WTC11 (cell line): Measurements from ENCODE around the gene SETD1B. TPM values are rescaled to one million over a fixed set of nuclear protein-coding genes. Genes with fewer than 3 reads are reported as not detected.

Experiments used
- ATAC-seq: fragments of 200-7000 bp; cut with Tn5 transposase; 2 replicates; pipeline ENCODE4 v1.10.0; 2021; ENCODE audit warnings: mild to moderate bottlenecking, moderate library complexity
- CTCF ChIA-PET: fragments of 300-600 bp; sonication (Branson Sonifier 250); formaldehyde crosslinking; loops from one replicate; lab custom pipeline; 2021; ENCODE audit warnings: antibody characterized with exemption; lab: Charles Lee
- POLR2A ChIA-PET: fragments of 350-600 bp; sonication (Branson Sonifier 250); formaldehyde crosslinking; loops from one replicate; lab custom pipeline; 2021; ENCODE audit warnings: antibody characterized with exemption; lab: Charles Lee
- DNase-seq: peaks from one replicate; pipeline ENCODE4 v3.0.0; 2021; ENCODE audit warnings: low spot score
- H3K27ac Mint-ChIP-seq: 2 replicates; pipeline ENCODE4 v1.8.0; 2021; ENCODE audit warnings: mixed read lengths
- H3K27me3 Mint-ChIP-seq: 2 replicates; pipeline ENCODE4 v1.8.0; 2021; ENCODE audit warnings: low read depth, mild to moderate bottlenecking, moderate library complexity, mixed read lengths
- H3K36me3 Mint-ChIP-seq: 2 replicates; pipeline ENCODE4 v1.8.0; 2021; ENCODE audit warnings: mixed read lengths
- H3K4me1 Mint-ChIP-seq: 2 replicates; pipeline ENCODE4 v1.8.0; 2022; ENCODE audit warnings: mixed read lengths
- H3K4me3 Mint-ChIP-seq: 2 replicates; pipeline ENCODE4 v1.8.0; 2021; ENCODE audit warnings: mild to moderate bottlenecking, moderate library complexity, mixed read lengths
- H3K9me3 Mint-ChIP-seq: 2 replicates; pipeline ENCODE4 v1.8.0; 2021; ENCODE audit warnings: mixed read lengths
- FOXK1 ChIP-seq: sonication (generic); formaldehyde crosslinking; IDR thresholded peaks from 2 replicates; pipeline ENCODE4 v1.8.0; 2022; ENCODE audit warnings: mild to moderate bottlenecking, moderate library complexity, missing genetic modification reagents
- HMGA2 ChIP-seq: fragments of 250-450 bp; sonication (Bioruptor Pico); IDR thresholded peaks from 2 replicates; pipeline ENCODE4 v1.4.0; 2021; ENCODE audit warnings: mild to moderate bottlenecking, moderate library complexity
- IRF2 ChIP-seq: sonication (generic); formaldehyde crosslinking; IDR thresholded peaks from 2 replicates; pipeline ENCODE4 v1.8.0; 2022; ENCODE audit warnings: low read depth, missing genetic modification reagents, borderline replicate concordance
- NFATC4 ChIP-seq: fragments of 250-450 bp; sonication (Bioruptor Pico); IDR thresholded peaks from 2 replicates; pipeline ENCODE4 v1.9.0; 2021; ENCODE audit warnings: mild to moderate bottlenecking
- OVOL2 ChIP-seq: fragments of 250-450 bp; sonication (Bioruptor Pico); IDR thresholded peaks from 2 replicates; pipeline ENCODE4 v1.9.0; 2021; ENCODE audit warnings: mild to moderate bottlenecking, borderline replicate concordance
- ZBTB21 ChIP-seq: sonication (generic); formaldehyde crosslinking; IDR thresholded peaks from 2 replicates; pipeline ENCODE4 v1.8.1; 2023; ENCODE audit warnings: mild to moderate bottlenecking, missing genetic modification reagents, borderline replicate concordance
- ZNF263 ChIP-seq: sonication (generic); formaldehyde crosslinking; IDR thresholded peaks from 2 replicates; pipeline ENCODE4 v1.8.1; 2022; ENCODE audit warnings: low read depth, mild to moderate bottlenecking, moderate library complexity, missing genetic modification reagents
- ZNF396 ChIP-seq: fragments of 250-450 bp; sonication (Bioruptor Pico); IDR thresholded peaks from 2 replicates; pipeline ENCODE4 v1.8.0; 2021; ENCODE audit warnings: mild to moderate bottlenecking, moderate library complexity, borderline replicate concordance
- total RNA-seq: library from RNA; stranded (reverse); gene quantifications from 3 replicates; pipeline ENCODE4 v1.2.3, GENCODE V29; 2021
- TF ChIP-seq, protein P1 (sequence below): sonication (generic); formaldehyde crosslinking; IDR thresholded peaks from 2 replicates; pipeline ENCODE4 v1.8.1; 2022; ENCODE audit warnings: low read depth, mild to moderate bottlenecking, moderate library complexity, missing genetic modification reagents, borderline replicate concordance
- TF ChIP-seq, protein P2 (sequence below): sonication (generic); formaldehyde crosslinking; IDR thresholded peaks from 2 replicates; pipeline ENCODE4 v1.8.0; 2022; ENCODE audit warnings: mild to moderate bottlenecking, missing genetic modification reagents
- TF ChIP-seq, protein P3 (sequence below): sonication (generic); formaldehyde crosslinking; IDR thresholded peaks from 2 replicates; pipeline ENCODE4 v1.8.0; 2022; ENCODE audit warnings: mild to moderate bottlenecking, missing genetic modification reagents
- TF ChIP-seq, protein P4 (sequence below): fragments of 250-450 bp; sonication (Bioruptor Pico); IDR thresholded peaks from 2 replicates; pipeline ENCODE4 v1.9.0; 2021; ENCODE audit warnings: mild to moderate bottlenecking
- TF ChIP-seq, protein P5 (sequence below): sonication (generic); formaldehyde crosslinking; IDR thresholded peaks from 2 replicates; pipeline ENCODE4 v1.8.0; 2022; ENCODE audit warnings: missing genetic modification reagents
- TF ChIP-seq, protein P6 (sequence below): sonication (generic); formaldehyde crosslinking; IDR thresholded peaks from 2 replicates; pipeline ENCODE4 v1.8.0; 2023; ENCODE audit warnings: missing genetic modification reagents, mild to moderate bottlenecking, borderline replicate concordance
- TF ChIP-seq, protein P7 (sequence below): fragments of 250-450 bp; sonication (Bioruptor Pico); conservative IDR thresholded peaks from 2 replicates; pipeline ENCODE4 v1.9.0; 2021; ENCODE audit warnings: mild to moderate bottlenecking

SETD1B gene
- total RNA-seq, 1 experiment from 2014 or later: 19.5 TPM

DNA sequence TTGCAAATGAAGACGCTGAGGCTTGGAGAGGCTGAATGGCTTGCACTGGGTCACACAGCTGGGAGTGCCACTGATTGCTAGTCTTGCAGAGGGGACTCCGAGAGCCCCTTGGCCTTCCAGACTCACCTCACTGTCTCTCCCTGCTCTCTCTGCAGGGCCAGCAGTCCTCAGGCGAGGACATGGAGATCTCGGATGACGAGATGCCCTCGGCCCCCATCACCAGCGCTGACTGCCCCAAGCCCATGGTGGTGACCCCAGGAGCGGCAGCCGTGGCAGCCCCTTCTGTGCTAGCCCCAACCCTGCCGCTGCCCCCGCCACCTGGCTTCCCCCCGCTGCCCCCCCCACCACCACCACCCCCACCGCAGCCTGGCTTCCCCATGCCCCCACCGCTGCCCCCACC lies 10.1 kb downstream of the SETD1B start (continued):
- TF ChIP-seq, protein P1, sequence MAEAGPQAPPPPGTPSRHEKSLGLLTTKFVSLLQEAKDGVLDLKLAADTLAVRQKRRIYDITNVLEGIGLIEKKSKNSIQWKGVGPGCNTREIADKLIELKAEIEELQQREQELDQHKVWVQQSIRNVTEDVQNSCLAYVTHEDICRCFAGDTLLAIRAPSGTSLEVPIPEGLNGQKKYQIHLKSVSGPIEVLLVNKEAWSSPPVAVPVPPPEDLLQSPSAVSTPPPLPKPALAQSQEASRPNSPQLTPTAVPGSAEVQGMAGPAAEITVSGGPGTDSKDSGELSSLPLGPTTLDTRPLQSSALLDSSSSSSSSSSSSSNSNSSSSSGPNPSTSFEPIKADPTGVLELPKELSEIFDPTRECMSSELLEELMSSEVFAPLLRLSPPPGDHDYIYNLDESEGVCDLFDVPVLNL (CRISPR knock-in tag): no peak
- TF ChIP-seq OVOL2: no peak
- TF ChIP-seq ZBTB21 (CRISPR knock-in tag): no peak
- TF ChIP-seq, protein P2, sequence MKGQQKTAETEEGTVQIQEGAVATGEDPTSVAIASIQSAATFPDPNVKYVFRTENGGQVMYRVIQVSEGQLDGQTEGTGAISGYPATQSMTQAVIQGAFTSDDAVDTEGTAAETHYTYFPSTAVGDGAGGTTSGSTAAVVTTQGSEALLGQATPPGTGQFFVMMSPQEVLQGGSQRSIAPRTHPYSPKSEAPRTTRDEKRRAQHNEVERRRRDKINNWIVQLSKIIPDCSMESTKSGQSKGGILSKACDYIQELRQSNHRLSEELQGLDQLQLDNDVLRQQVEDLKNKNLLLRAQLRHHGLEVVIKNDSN (CRISPR knock-in tag): no peak
- TF ChIP-seq, protein P3, sequence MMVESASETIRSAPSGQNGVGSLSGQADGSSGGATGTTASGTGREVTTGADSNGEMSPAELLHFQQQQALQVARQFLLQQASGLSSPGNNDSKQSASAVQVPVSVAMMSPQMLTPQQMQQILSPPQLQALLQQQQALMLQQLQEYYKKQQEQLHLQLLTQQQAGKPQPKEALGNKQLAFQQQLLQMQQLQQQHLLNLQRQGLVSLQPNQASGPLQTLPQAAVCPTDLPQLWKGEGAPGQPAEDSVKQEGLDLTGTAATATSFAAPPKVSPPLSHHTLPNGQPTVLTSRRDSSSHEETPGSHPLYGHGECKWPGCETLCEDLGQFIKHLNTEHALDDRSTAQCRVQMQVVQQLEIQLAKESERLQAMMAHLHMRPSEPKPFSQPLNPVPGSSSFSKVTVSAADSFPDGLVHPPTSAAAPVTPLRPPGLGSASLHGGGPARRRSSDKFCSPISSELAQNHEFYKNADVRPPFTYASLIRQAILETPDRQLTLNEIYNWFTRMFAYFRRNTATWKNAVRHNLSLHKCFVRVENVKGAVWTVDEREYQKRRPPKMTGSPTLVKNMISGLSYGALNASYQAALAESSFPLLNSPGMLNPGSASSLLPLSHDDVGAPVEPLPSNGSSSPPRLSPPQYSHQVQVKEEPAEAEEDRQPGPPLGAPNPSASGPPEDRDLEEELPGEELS (CRISPR knock-in tag): no peak
- TF ChIP-seq, protein P4, sequence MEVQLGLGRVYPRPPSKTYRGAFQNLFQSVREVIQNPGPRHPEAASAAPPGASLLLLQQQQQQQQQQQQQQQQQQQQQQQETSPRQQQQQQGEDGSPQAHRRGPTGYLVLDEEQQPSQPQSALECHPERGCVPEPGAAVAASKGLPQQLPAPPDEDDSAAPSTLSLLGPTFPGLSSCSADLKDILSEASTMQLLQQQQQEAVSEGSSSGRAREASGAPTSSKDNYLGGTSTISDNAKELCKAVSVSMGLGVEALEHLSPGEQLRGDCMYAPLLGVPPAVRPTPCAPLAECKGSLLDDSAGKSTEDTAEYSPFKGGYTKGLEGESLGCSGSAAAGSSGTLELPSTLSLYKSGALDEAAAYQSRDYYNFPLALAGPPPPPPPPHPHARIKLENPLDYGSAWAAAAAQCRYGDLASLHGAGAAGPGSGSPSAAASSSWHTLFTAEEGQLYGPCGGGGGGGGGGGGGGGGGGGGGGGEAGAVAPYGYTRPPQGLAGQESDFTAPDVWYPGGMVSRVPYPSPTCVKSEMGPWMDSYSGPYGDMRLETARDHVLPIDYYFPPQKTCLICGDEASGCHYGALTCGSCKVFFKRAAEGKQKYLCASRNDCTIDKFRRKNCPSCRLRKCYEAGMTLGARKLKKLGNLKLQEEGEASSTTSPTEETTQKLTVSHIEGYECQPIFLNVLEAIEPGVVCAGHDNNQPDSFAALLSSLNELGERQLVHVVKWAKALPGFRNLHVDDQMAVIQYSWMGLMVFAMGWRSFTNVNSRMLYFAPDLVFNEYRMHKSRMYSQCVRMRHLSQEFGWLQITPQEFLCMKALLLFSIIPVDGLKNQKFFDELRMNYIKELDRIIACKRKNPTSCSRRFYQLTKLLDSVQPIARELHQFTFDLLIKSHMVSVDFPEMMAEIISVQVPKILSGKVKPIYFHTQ (CRISPR knock-in tag): no peak
- TF ChIP-seq, protein P5, sequence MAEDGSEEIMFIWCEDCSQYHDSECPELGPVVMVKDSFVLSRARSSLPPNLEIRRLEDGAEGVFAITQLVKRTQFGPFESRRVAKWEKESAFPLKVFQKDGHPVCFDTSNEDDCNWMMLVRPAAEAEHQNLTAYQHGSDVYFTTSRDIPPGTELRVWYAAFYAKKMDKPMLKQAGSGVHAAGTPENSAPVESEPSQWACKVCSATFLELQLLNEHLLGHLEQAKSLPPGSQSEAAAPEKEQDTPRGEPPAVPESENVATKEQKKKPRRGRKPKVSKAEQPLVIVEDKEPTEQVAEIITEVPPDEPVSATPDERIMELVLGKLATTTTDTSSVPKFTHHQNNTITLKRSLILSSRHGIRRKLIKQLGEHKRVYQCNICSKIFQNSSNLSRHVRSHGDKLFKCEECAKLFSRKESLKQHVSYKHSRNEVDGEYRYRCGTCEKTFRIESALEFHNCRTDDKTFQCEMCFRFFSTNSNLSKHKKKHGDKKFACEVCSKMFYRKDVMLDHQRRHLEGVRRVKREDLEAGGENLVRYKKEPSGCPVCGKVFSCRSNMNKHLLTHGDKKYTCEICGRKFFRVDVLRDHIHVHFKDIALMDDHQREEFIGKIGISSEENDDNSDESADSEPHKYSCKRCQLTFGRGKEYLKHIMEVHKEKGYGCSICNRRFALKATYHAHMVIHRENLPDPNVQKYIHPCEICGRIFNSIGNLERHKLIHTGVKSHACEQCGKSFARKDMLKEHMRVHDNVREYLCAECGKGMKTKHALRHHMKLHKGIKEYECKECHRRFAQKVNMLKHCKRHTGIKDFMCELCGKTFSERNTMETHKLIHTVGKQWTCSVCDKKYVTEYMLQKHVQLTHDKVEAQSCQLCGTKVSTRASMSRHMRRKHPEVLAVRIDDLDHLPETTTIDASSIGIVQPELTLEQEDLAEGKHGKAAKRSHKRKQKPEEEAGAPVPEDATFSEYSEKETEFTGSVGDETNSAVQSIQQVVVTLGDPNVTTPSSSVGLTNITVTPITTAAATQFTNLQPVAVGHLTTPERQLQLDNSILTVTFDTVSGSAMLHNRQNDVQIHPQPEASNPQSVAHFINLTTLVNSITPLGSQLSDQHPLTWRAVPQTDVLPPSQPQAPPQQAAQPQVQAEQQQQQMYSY (CRISPR knock-in tag): no peak
- TF ChIP-seq FOXK1: no peak

DNA sequence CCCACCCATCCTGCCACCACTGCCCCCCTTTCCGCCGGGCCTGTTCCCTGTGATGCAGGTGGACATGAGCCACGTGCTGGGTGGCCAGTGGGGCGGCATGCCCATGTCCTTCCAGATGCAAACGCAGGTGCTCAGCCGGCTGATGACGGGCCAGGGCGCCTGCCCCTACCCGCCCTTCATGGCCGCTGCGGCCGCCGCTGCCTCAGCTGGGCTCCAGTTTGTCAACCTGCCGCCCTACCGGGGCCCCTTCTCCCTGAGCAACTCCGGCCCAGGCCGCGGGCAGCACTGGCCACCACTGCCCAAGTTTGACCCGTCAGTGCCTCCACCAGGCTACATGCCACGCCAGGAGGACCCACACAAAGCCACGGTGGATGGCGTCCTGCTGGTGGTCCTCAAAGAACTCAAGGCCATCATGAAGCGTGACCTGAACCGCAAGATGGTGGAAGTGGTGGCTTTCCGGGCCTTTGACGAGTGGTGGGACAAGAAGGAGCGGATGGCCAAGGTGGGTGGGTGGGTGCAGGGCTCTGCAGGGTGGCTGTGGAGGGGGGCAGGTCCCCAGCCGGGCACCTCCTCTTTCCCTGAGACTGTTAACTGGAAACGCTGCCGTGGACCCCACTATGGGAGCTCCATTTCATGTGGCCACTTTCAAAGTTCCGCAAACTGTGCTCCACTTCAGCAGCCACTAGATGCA lies 10.8 kb downstream of the SETD1B start:
- ChIA-PET POLR2A (interaction anchor here (0.6 to 1.2 kb wide), 2 partner anchors 13 to 453 kb away, joined by 3 read pairs; no protein-coding TSS in a partner anchor), CTCF (interaction anchor here (0.9 to 2.0 kb wide), 2 partner anchors 13 to 19 kb away, joined by 3 to 4 read pairs; no protein-coding TSS in a partner anchor)
- TF ChIP-seq, protein P6, sequence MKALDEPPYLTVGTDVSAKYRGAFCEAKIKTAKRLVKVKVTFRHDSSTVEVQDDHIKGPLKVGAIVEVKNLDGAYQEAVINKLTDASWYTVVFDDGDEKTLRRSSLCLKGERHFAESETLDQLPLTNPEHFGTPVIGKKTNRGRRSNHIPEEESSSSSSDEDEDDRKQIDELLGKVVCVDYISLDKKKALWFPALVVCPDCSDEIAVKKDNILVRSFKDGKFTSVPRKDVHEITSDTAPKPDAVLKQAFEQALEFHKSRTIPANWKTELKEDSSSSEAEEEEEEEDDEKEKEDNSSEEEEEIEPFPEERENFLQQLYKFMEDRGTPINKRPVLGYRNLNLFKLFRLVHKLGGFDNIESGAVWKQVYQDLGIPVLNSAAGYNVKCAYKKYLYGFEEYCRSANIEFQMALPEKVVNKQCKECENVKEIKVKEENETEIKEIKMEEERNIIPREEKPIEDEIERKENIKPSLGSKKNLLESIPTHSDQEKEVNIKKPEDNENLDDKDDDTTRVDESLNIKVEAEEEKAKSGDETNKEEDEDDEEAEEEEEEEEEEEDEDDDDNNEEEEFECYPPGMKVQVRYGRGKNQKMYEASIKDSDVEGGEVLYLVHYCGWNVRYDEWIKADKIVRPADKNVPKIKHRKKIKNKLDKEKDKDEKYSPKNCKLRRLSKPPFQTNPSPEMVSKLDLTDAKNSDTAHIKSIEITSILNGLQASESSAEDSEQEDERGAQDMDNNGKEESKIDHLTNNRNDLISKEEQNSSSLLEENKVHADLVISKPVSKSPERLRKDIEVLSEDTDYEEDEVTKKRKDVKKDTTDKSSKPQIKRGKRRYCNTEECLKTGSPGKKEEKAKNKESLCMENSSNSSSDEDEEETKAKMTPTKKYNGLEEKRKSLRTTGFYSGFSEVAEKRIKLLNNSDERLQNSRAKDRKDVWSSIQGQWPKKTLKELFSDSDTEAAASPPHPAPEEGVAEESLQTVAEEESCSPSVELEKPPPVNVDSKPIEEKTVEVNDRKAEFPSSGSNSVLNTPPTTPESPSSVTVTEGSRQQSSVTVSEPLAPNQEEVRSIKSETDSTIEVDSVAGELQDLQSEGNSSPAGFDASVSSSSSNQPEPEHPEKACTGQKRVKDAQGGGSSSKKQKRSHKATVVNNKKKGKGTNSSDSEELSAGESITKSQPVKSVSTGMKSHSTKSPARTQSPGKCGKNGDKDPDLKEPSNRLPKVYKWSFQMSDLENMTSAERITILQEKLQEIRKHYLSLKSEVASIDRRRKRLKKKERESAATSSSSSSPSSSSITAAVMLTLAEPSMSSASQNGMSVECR: no peak
- TF ChIP-seq IRF2 (CRISPR knock-in tag) (no peak), HMGA2 (CRISPR knock-in tag) (no peak), NFATC4 (CRISPR knock-in tag) (no peak), ZNF263 (CRISPR knock-in tag) (no peak), ZNF396 (CRISPR knock-in tag) (no peak)
- TF ChIP-seq, protein P7, sequence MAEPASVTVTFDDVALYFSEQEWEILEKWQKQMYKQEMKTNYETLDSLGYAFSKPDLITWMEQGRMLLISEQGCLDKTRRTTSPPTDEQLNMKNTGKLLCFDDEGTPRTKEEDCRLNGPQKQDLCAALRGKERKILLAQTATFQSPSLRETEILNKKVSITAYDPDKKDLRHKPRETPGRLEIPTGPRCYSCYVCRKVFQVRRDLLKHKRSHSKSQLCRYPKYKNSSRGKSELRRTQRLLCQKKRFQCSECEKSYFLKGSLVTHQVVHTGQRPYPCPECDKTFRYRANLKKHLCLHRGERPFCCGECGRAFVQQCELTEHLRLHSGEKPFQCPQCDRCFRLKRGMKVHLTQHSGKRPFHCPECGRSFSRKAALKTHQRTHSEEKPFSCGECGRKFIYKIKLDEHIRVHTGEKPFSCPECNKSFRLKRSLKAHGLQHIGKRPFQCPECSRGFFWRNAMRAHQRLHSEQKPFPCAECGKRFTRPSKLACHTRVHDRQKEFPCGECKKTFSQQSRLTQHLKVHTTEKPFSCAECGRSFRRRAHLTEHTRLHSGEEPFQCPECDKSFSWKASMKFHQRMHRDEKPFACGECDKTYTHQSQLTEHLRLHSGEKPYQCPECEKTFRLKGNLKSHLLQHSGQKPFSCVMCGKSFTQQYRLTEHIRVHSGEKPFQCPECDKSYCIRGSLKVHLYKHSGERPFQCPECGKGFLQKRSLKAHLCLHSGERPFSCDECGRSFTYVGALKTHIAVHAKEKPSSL (CRISPR knock-in tag): no peak
- H3K27ac Mint-ChIP-seq: no peak overlapping the region
- peaks cover 19% of the 10 kb centered on the region for H3K36me3 Mint-ChIP-seq
- peaks cover 23% of the 10 kb centered on the region for H3K4me1 Mint-ChIP-seq
- H3K27me3 Mint-ChIP-seq: no peaks in the 10 kb centered on the region
- DNase-seq (no peak), ATAC-seq (no peak)
- H3K9me3 Mint-ChIP-seq: no peaks in the 10 kb centered on the region
- H3K4me3 Mint-ChIP-seq: no peak overlapping the region
